SK-N-SH treated with all-trans-retinoic acid at 6 μM for 48 hours (cell line): ENCODE data around the gene ZNF350.

ENCODE experiments used
- ZFP3 ChIP-seq: fragments of 250-450 bp; sonication (Bioruptor Pico); IDR thresholded peaks from 2 replicates; pipeline ENCODE4 v1.5.0; 2020; ENCODE audit warnings: mild to moderate bottlenecking, moderate library complexity
- ZNF70 ChIP-seq: fragments of 450-650 bp; formaldehyde crosslinking; IDR thresholded peaks from 2 replicates; pipeline ENCODE4 v1.5.0; 2020; ENCODE audit warnings: mild to moderate bottlenecking, moderate library complexity
- TF ChIP-seq, protein P1 (sequence below): fragments of 250-450 bp; sonication (Bioruptor Pico); IDR thresholded peaks from 2 replicates; pipeline ENCODE4 v1.5.1; 2021; ENCODE audit warnings: mild to moderate bottlenecking, moderate library complexity
- TF ChIP-seq, protein P2 (sequence below): fragments of 250-450 bp; sonication (Bioruptor Pico); IDR thresholded peaks from 2 replicates; pipeline ENCODE4 v1.8.0; 2020; ENCODE audit warnings: mild to moderate bottlenecking, moderate library complexity, borderline replicate concordance

DNA sequence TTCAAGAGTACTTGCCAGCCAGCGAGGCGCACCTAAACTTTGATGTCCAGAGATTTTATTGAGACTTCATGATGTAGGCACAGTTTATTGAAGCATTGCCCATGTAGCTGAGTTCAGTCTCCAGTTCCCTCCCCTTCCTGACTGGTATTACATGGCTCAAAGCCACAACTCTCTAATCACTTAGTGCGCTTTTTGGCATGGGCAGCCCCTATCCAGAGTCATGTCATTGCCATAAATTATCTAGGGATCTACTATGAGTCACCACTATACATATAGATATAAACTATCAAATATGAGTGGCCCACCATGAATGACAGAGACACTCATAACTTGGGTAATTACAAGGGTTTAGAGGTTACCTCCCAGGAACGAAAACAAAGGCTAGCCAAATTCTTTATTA, 33.9 kb upstream of the ZNF350 start:
- TF ChIP-seq, protein P1, sequence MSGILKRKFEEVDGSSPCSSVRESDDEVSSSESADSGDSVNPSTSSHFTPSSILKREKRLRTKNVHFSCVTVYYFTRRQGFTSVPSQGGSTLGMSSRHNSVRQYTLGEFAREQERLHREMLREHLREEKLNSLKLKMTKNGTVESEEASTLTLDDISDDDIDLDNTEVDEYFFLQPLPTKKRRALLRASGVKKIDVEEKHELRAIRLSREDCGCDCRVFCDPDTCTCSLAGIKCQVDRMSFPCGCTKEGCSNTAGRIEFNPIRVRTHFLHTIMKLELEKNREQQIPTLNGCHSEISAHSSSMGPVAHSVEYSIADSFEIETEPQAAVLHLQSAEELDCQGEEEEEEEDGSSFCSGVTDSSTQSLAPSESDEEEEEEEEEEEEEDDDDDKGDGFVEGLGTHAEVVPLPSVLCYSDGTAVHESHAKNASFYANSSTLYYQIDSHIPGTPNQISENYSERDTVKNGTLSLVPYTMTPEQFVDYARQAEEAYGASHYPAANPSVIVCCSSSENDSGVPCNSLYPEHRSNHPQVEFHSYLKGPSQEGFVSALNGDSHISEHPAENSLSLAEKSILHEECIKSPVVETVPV (CRISPR knock-in tag) = no peak
- TF ChIP-seq ZNF70 (CRISPR knock-in tag) = no peak
- TF ChIP-seq, protein P2, sequence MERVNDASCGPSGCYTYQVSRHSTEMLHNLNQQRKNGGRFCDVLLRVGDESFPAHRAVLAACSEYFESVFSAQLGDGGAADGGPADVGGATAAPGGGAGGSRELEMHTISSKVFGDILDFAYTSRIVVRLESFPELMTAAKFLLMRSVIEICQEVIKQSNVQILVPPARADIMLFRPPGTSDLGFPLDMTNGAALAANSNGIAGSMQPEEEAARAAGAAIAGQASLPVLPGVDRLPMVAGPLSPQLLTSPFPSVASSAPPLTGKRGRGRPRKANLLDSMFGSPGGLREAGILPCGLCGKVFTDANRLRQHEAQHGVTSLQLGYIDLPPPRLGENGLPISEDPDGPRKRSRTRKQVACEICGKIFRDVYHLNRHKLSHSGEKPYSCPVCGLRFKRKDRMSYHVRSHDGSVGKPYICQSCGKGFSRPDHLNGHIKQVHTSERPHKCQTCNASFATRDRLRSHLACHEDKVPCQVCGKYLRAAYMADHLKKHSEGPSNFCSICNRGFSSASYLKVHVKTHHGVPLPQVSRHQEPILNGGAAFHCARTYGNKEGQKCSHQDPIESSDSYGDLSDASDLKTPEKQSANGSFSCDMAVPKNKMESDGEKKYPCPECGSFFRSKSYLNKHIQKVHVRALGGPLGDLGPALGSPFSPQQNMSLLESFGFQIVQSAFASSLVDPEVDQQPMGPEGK (CRISPR knock-in tag) = no peak
- TF ChIP-seq ZFP3 (CRISPR knock-in tag) = no peak
